RCC 7860 (cell line): Measurements from ENCODE around the gene ITGB3.
"Not testable (repeated sequence)": the region's sequence is repeated elsewhere in the genome, so short reads cannot be mapped to it uniquely, and the experiment has no call there.

ENCODE experiments used
- DNase-seq: peaks from one replicate; pipeline ENCODE4 v3.0.0-alpha.2; 2015; ENCODE audit warnings: low spot score
- FAIRE-seq: peaks from 2 replicates; lab custom pipeline; 2012; peaks lifted over from hg19 to GRCh38; lab: Jason Lieb, UNC

The ITGB3 gene

GRCh38 chr17:47253541-47254402 is at the start of gene ITGB3:
Gene ITGB3 (plus strand): TSS chr17:47253827. CDS start chr17:47253862, 35 bp downstream.
- DNase-seq: peak; percentile 60
- FAIRE-seq: no peak

GRCh38 chr17:47203984-47204721 is 49.5 kb upstream of the ITGB3 start:
- DNase-seq (peak; percentile 69), FAIRE-seq (peak; percentile 60)

GRCh38 chr17:47204722-47205418 is 48.8 kb upstream of the ITGB3 start:
- FAIRE-seq (peak; percentile 86), DNase-seq (peak; percentile 77)

GRCh38 chr17:47205419-47205963 is 48.1 kb upstream of the ITGB3 start:
- peak; percentile 89 for FAIRE-seq
- peak; percentile 92 for DNase-seq

- FAIRE-seq: no peak
- no peak for DNase-seq
These were observed 46.2 kb upstream of the ITGB3 start for GRCh38 chr17:47207143-47208067.

- FAIRE-seq: no peak
- no peak for DNase-seq
These were observed 44.7 kb upstream of the ITGB3 start, which contains the start of gene MYL4 for GRCh38 chr17:47208744-47209488. Gene MYL4 (plus strand): TSS chr17:47209348. CDS start chr17:47209423, 75 bp downstream.

GRCh38 chr17:47209499-47209898 is 44.1 kb upstream of the ITGB3 start:
- FAIRE-seq (no peak), DNase-seq (no peak)

- no peak for DNase-seq
- no peak for FAIRE-seq
These were observed 43.5 kb upstream of the ITGB3 start for GRCh38 chr17:47210105-47210504.

- DNase-seq (no peak), FAIRE-seq (no peak)
These were observed 42.8 kb upstream of the ITGB3 start for GRCh38 chr17:47210779-47211178.

- DNase-seq (no peak), FAIRE-seq (no peak)
These were observed 41.2 kb upstream of the ITGB3 start for GRCh38 chr17:47212458-47212857.

- no peak for FAIRE-seq
- DNase-seq: no peak
These were observed 40.1 kb upstream of the ITGB3 start for GRCh38 chr17:47213540-47213939.

- DNase-seq (no peak), FAIRE-seq (no peak)
These were observed 38.7 kb upstream of the ITGB3 start for GRCh38 chr17:47214931-47215330.

- FAIRE-seq, DNase-seq: not testable (repeated sequence)
These were observed 36.8 kb upstream of the ITGB3 start for GRCh38 chr17:47216821-47217220.

- not testable (repeated sequence) for FAIRE-seq, DNase-seq
These were observed 36.3 kb upstream of the ITGB3 start for GRCh38 chr17:47217279-47217678.

- no peak for DNase-seq
- no peak for FAIRE-seq
These were observed 34.7 kb upstream of the ITGB3 start for GRCh38 chr17:47218896-47219430.

GRCh38 chr17:47219621-47220475 is 33.8 kb upstream of the ITGB3 start:
- no peak for FAIRE-seq
- no peak for DNase-seq

GRCh38 chr17:47220531-47220999 is 33.1 kb upstream of the ITGB3 start:
- FAIRE-seq (no peak), DNase-seq (no peak)

- no peak for FAIRE-seq
These were observed 32.5 kb upstream of the ITGB3 start for GRCh38 chr17:47221154-47221553.

More at GRCh38 chr17:47221154-47221553, 32.5 kb upstream of the ITGB3 start:
- DNase-seq: no peak
